ENCODE results near the gene NBEA.

DNA sequence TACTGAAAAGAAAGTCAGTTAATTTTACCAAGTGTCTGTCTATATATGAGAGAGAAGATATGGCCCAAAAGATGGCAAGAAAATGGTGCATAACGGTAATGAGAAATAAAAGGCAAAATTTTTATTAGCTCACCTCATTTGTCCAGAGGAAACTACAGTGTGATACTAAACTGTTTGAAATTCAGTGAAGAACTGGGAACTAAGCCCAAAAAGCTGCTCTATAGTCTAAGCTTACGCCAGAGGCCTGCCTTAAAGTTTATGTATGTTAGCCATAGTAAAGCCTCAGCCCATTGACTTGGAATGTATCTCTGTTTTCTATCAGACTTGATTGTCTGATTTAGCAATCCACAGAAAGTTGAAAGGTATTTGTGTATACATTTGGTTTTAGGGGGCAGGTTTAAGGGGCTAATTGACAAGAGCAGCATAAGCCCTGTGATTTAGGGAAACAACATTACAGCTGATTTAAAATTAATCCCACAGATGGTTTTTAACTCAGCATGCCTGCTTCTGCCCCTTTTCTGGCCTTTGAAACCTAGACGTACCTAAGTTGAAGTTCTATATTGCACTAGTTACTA is 625.4 kb downstream of the NBEA start:
- TF ChIP-seq, protein P1, sequence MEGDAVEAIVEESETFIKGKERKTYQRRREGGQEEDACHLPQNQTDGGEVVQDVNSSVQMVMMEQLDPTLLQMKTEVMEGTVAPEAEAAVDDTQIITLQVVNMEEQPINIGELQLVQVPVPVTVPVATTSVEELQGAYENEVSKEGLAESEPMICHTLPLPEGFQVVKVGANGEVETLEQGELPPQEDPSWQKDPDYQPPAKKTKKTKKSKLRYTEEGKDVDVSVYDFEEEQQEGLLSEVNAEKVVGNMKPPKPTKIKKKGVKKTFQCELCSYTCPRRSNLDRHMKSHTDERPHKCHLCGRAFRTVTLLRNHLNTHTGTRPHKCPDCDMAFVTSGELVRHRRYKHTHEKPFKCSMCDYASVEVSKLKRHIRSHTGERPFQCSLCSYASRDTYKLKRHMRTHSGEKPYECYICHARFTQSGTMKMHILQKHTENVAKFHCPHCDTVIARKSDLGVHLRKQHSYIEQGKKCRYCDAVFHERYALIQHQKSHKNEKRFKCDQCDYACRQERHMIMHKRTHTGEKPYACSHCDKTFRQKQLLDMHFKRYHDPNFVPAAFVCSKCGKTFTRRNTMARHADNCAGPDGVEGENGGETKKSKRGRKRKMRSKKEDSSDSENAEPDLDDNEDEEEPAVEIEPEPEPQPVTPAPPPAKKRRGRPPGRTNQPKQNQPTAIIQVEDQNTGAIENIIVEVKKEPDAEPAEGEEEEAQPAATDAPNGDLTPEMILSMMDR (IDR thresholded peaks at IDR 0.05), result no peak
- no peak for TF ChIP-seq POLR2A (IDR thresholded peaks at IDR 0.05)

Data from heart left ventricle (tissue), 13 donors.